Natural killer cell (primary cell): ENCODE results near the gene TRIM72. TPM values are rescaled to one million over a fixed set of nuclear protein-coding genes. Genes with fewer than 3 reads are reported as not detected.
"Not testable (repeated sequence)": the region's sequence is repeated elsewhere in the genome, so short reads cannot be mapped to it uniquely, and the experiment has no call there.

Experiments used
- ATAC-seq, 3 donors: fragments of 150-1000 bp in 2 of 3; fragments of 200-7000 bp in 1 of 3; cut with Tn5 transposase; 1 replicate in 1 of 3; 2 replicates in 2 of 3; pipeline ENCODE4 v1.10.0; 2021; ENCODE audit warnings: mild to moderate bottlenecking in 2 of 3, moderate library complexity in 2 of 3
- DNase-seq, 2 donors: peaks; one replicate each; pipeline versions ENCODE4 v3.0.0 to v3.0.0-alpha.2; 2013 to 2021; ENCODE audit warnings: mixed read lengths in 1 of 2
- H3K27ac ChIP-seq: one replicate; pipeline ENCODE4 v1.5.1; 2013; ENCODE audit warnings: mild to moderate bottlenecking, low read length
- H3K27me3 ChIP-seq: one replicate; pipeline ENCODE4 v1.6.1; 2013; ENCODE audit warnings: low read length; ENCODE audit not compliant: control insufficient read depth, insufficient read depth
- H3K36me3 ChIP-seq: one replicate; pipeline ENCODE4 v1.6.1; 2013; ENCODE audit warnings: low read length; ENCODE audit not compliant: control insufficient read depth, insufficient read depth
- H3K4me1 ChIP-seq: one replicate; pipeline ENCODE4 v1.6.1; 2013; ENCODE audit warnings: low read length; ENCODE audit not compliant: control insufficient read depth, insufficient read depth
- H3K4me3 ChIP-seq: one replicate; pipeline ENCODE4 v1.5.1; 2013; ENCODE audit warnings: low read length
- H3K9me3 ChIP-seq: one replicate; pipeline ENCODE4 v1.6.1; 2013; ENCODE audit warnings: low read length; ENCODE audit not compliant: control insufficient read depth, insufficient read depth
- H3K27ac Mint-ChIP-seq, 2 donors: one replicate each; pipeline ENCODE4 v1.8.0; 2022; ENCODE audit warnings: mild to moderate bottlenecking in 2 of 2, mixed read lengths in 2 of 2, moderate library complexity in 1 of 2
- H3K27me3 Mint-ChIP-seq, 2 donors: one replicate each; pipeline ENCODE4 v1.8.0; 2022; ENCODE audit warnings: low read depth in 2 of 2, mixed read lengths in 2 of 2
- H3K36me3 Mint-ChIP-seq: one replicate; pipeline ENCODE4 v1.8.0; 2022; ENCODE audit warnings: mixed read lengths
- H3K4me1 Mint-ChIP-seq, 2 donors: one replicate each; pipeline ENCODE4 v1.8.0; 2022; ENCODE audit warnings: mixed read lengths in 2 of 2
- H3K4me3 Mint-ChIP-seq: one replicate; pipeline ENCODE4 v1.8.0; 2022; ENCODE audit warnings: mild to moderate bottlenecking, moderate library complexity, mixed read lengths
- H3K9me3 Mint-ChIP-seq, 2 donors: one replicate each; pipeline ENCODE4 v1.8.0; 2022; ENCODE audit warnings: mixed read lengths in 2 of 2
- CTCF ChIP-seq: fragments of 200-600 bp; IDR thresholded peaks from one replicate; pipeline ENCODE4 v1.8.0; 2022; ENCODE audit warnings: antibody characterized with exemption
- WGBS: methylation state at CpG from one replicate; pipeline ENCODE4 v1.1.7; 2013; ENCODE audit warnings: missing lambda C conversion rate; ENCODE audit not compliant: insufficient coverage; 5-methylcytosine and 5-hydroxymethylcytosine counted together
- intact Hi-C: fragments of 100-400 bp; cut with micrococcal nuclease; formaldehyde crosslinking; loops from one replicate; pipeline ENCODE4 v1.14.2; 2022
- total RNA-seq, 4 donors: library from RNA; stranded (reverse); fragments of 120-200 nt in 1 of 4; gene quantifications; one replicate each; pipeline versions ENCODE4 v1.2.3 to v1.2.4, GENCODE V29; 2013 to 2022

Gene TRIM72
- total RNA-seq, 3 donors from 2014 or later (not counting 1 experiment from before 2014, with no cell fraction given), result 0.05 to 0.07 TPM; not detected in 1

- no peak for ATAC-seq
- 94% methylated on average over 15 of the region's 15 CpGs for WGBS
- H3K27ac Mint-ChIP-seq, result no peak overlapping the region
- Histone ChIP-seq H3K27me3 (no peaks in the 10 kb centered on the region), H3K4me3 (no peak overlapping the region), H3K27ac (no peak overlapping the region), H3K4me1 (no peaks in the 10 kb centered on the region), H3K36me3 (peaks cover 72% of the 10 kb centered on the region), H3K9me3 (no peaks in the 10 kb centered on the region)
- DNase-seq, result no peak
- TF ChIP-seq CTCF, result no peak
- H3K27me3 Mint-ChIP-seq, result no peaks in the 10 kb centered on the region
- H3K36me3 Mint-ChIP-seq, result peaks cover 10% of the 10 kb centered on the region
- peaks cover 25 to 28% of the 10 kb centered on the region in 2 donors for H3K4me1 Mint-ChIP-seq
- no peak overlapping the region for H3K4me3 Mint-ChIP-seq
- no peaks in the 10 kb centered on the region for H3K9me3 Mint-ChIP-seq
- intact Hi-C loops, result no loop called here
Measured at GRCh38 chr16:31274831-31275816, 61.2 kb downstream of the TRIM72 start.

DNA sequence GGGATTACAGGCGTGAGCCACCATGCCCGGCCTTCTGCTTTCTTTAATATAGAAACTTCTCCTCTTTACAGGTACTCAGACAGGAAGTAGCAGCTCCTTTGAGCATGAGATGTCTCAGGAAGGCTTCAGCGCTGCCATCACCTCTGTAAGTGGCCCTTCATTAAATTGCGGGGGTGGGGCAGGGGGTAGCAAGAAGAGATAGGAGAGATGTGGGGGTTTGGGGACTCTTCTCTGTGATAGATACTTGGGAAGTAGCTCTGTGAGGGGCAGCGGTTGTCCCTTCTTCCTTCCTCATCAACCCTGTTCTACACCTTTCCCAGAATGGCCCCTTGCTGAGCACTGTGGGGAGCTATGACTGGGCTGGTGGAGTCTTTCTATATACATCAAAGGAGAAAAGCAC lies 62.7 kb downstream of the TRIM72 start:
- Histone ChIP-seq H3K4me3 (no peak overlapping the region), H3K27me3 (no peaks in the 10 kb centered on the region), H3K4me1 (no peaks in the 10 kb centered on the region), H3K36me3 (peaks cover 66% of the 10 kb centered on the region), H3K9me3 (no peaks in the 10 kb centered on the region), H3K27ac (no peak overlapping the region)
- H3K27ac Mint-ChIP-seq, result peak overlapping the region; percentile 52 to 59
- H3K9me3 Mint-ChIP-seq, result no peaks in the 10 kb centered on the region
- intact Hi-C loops, result no loop called here
- no peaks in the 10 kb centered on the region for H3K27me3 Mint-ChIP-seq
- no peak for TF ChIP-seq CTCF
- WGBS, result 89% methylated on average over 4 of the region's 5 CpGs
- peaks cover 40 to 41% of the 10 kb centered on the region in 2 donors for H3K4me1 Mint-ChIP-seq
- DNase-seq (no peak), ATAC-seq (no peak)
- H3K4me3 Mint-ChIP-seq, result no peak overlapping the region
- peaks cover 21% of the 10 kb centered on the region for H3K36me3 Mint-ChIP-seq

- Mint-ChIP-seq H3K27ac (no peak overlapping the region), H3K4me1 (peaks cover 46% of the 10 kb centered on the region in 2 donors), H3K27me3 (no peaks in the 10 kb centered on the region), H3K9me3 (no peaks in the 10 kb centered on the region), H3K4me3 (no peak overlapping the region), H3K36me3 (peaks cover 25% of the 10 kb centered on the region)
- H3K27me3 ChIP-seq, result no peaks in the 10 kb centered on the region
- H3K4me1 ChIP-seq, result no peaks in the 10 kb centered on the region
- intact Hi-C loops, result no loop called here
- no peak for DNase-seq
- TF ChIP-seq CTCF, result no peak
- no peak for ATAC-seq
- WGBS, result 99% methylated on average over 17 of the region's 17 CpGs
- peaks cover 56% of the 10 kb centered on the region for H3K36me3 ChIP-seq
- no peak overlapping the region for H3K27ac ChIP-seq
- H3K9me3 ChIP-seq, result no peaks in the 10 kb centered on the region
- no peak overlapping the region for H3K4me3 ChIP-seq
Measured at GRCh38 chr16:31277659-31278260, 63.8 kb downstream of the TRIM72 start.

DNA sequence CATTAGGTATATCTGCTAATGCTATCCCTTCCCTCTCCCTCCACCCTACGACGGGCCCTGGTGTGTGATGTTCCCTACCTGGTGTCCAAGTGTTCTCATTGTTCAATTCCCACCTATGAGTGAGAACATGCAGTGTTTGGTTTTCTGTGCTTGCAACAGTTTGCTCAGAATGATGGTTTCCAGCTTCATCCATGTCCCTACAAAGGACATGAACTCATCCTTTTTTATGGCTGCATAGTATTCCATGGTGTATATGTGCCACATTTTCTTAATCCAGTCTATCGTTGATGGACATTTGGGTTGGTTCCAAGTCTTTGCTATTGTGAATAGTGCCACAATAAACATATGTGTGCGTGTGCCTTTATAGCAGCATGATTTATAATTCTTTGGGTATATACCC lies 64.9 kb downstream of the TRIM72 start:
- H3K4me3 Mint-ChIP-seq, H3K9me3 Mint-ChIP-seq, intact Hi-C loops, H3K27ac ChIP-seq, H3K27me3 Mint-ChIP-seq, H3K4me3 ChIP-seq, H3K27me3 ChIP-seq, DNase-seq, ATAC-seq, H3K9me3 ChIP-seq, H3K4me1 ChIP-seq: not testable (repeated sequence)
- H3K36me3 ChIP-seq, result peaks cover 51% of the 10 kb centered on the region
- peak overlapping the region in 1 of 2 donors; percentile 58 for H3K27ac Mint-ChIP-seq
- peaks cover 32% of the 10 kb centered on the region for H3K36me3 Mint-ChIP-seq
- peaks cover 55 to 56% of the 10 kb centered on the region in 2 donors for H3K4me1 Mint-ChIP-seq
- WGBS, result 95% methylated on average over 2 of the region's 4 CpGs
